Epithelial cell of proximal tubule (primary cell): ENCODE measurements around the gene C4orf33. TPM values are rescaled to one million over a fixed set of nuclear protein-coding genes. Genes with fewer than 3 reads are reported as not detected.
A peak's percentile ranks its signal among the peaks of the same experiment; 100 is the strongest.

Source experiments
- DNase-seq: peaks from one replicate; pipeline ENCODE4 v3.0.0-alpha.2; 2011; ENCODE audit warnings: low read depth
- H3K4me3 ChIP-seq: 2 replicates; pipeline ENCODE4 v1.5.1; 2011; ENCODE audit warnings: low read depth, mild to moderate bottlenecking, low read length
- CTCF ChIP-seq: conservative IDR thresholded peaks from 2 replicates; pipeline ENCODE4 v1.5.1; 2012; ENCODE audit warnings: low read depth, mild to moderate bottlenecking, low read length
- total RNA-seq: library from RNA; depleted of rRNA; stranded (reverse); fragments of >200 nt; gene quantifications from 2 replicates; pipeline ENCODE4 v1.2.3, GENCODE V29; 2015

Gene C4orf33
- total RNA-seq, 1 donor from 2014 or later = 8.9 TPM

GRCh38 chr4:129129143-129129542 lies 33.2 kb downstream of the C4orf33 start:
- DNase-seq = no peak
- TF ChIP-seq CTCF = no peak
- H3K4me3 ChIP-seq = no peak overlapping the region

GRCh38 chr4:129131343-129131742 lies 35.4 kb downstream of the C4orf33 start:
- H3K4me3 ChIP-seq = no peak overlapping the region
- DNase-seq = no peak
- TF ChIP-seq CTCF = no peak

GRCh38 chr4:129136433-129136832 lies 40.5 kb downstream of the C4orf33 start:
- DNase-seq = no peak
- H3K4me3 ChIP-seq = no peak overlapping the region
- TF ChIP-seq CTCF = no peak

GRCh38 chr4:129138810-129139496 lies 43.0 kb downstream of the C4orf33 start:
- no peak for TF ChIP-seq CTCF
- H3K4me3 ChIP-seq = no peak overlapping the region
- DNase-seq = no peak

- H3K4me3 ChIP-seq = no peak overlapping the region
- peak; percentile 6 for TF ChIP-seq CTCF
- no peak for DNase-seq
These were observed 44.6 kb downstream of the C4orf33 start for GRCh38 chr4:129140521-129140920.

- no peak for TF ChIP-seq CTCF
- no peak for DNase-seq
- H3K4me3 ChIP-seq = no peak overlapping the region
These were observed 47.4 kb downstream of the C4orf33 start for GRCh38 chr4:129143359-129143758.

GRCh38 chr4:129144755-129145206 lies 48.8 kb downstream of the C4orf33 start:
- no peak for DNase-seq
- H3K4me3 ChIP-seq = no peak overlapping the region

More at GRCh38 chr4:129144755-129145206, 48.8 kb downstream of the C4orf33 start:
- TF ChIP-seq CTCF = no peak
